Cardiac muscle cell (in vitro differentiated cells and primary cell): ENCODE data around the gene EIF4H. TPM values are rescaled to one million over a fixed set of nuclear protein-coding genes. Genes with fewer than 3 reads are reported as not detected.
A peak's percentile ranks its signal among the peaks of the same experiment; 100 is the strongest.

Experiments
- DNase-seq, 2 donors: peaks; one replicate each; pipeline versions ENCODE4 v3.0.0 to v3.0.0-alpha.2; 2010 to 2017; ENCODE audit warnings: low read depth in 1 of 2, low spot score in 1 of 2
- H3K27ac ChIP-seq: fragments of 200-600 bp; sonication (generic); 2 replicates; pipeline ENCODE4 v1.5.1; 2016
- H3K27me3 ChIP-seq: fragments of 200-600 bp; sonication (generic); 2 replicates; pipeline ENCODE4 v1.6.0; 2016; ENCODE audit warnings: control low read depth
- H3K36me3 ChIP-seq: fragments of 200-600 bp; sonication (generic); 2 replicates; pipeline ENCODE4 v1.5.1; 2016; ENCODE audit warnings: control low read depth
- H3K4me1 ChIP-seq: fragments of 200-600 bp; sonication (generic); 2 replicates; pipeline ENCODE4 v1.8.1; 2017; ENCODE audit warnings: low read depth, mild to moderate bottlenecking, mixed run types
- H3K4me3 ChIP-seq: fragments of 200-600 bp; sonication (generic); 2 replicates; pipeline ENCODE4 v1.5.1; 2016; ENCODE audit warnings: mild to moderate bottlenecking
- H3K9me3 ChIP-seq: fragments of 200-600 bp; sonication (generic); 2 replicates; pipeline ENCODE4 v1.5.1; 2017; ENCODE audit warnings: low read depth, mild to moderate bottlenecking, control low read depth
- polyA plus RNA-seq: library from polyadenylated mRNA; unstranded; fragments of >200 nt; fragmentation: Nextera tagmentation; extraction: Ambion mirVana; gene quantifications from 2 replicates; pipeline ENCODE4 v1.2.1, GENCODE V29; 2016
- total RNA-seq: library from RNA; depleted of rRNA; stranded (reverse); fragments of >200 nt; gene quantifications from 2 replicates; pipeline ENCODE4 v1.2.3, GENCODE V29; 2016
- TF ChIP-seq, protein P1 (sequence below): IDR thresholded peaks from 2 replicates; pipeline ENCODE4 v1.5.1; 2012; ENCODE audit warnings: low read depth, mild to moderate bottlenecking, low read length

Gene EIF4H
- total and polyA plus RNA-seq, 2 experiments from 2014 or later: 323 to 330 TPM

DNA sequence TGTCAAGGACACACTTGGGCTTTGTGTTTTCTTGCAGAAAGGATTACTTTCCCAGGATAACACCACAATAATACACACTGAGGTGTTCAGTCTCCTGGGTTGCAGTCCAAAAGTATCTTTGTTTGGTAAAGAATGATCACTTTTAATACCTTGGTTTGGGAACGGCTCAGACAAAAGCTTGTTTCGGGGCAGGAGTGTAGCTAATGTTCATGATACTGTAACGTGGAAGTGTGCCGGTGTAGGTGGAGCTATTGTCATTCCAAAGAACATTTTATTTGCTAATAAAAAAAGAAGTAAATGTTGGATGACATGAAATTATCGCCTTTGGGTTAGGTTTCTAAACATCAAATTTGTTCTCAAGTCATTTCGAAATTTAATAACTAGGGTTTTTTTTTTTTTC, 1.2 kb downstream of the EIF4H start:
- H3K4me1 ChIP-seq: peaks cover 5% of the 10 kb centered on the region
- peak overlapping the region; percentile 98 for H3K27ac ChIP-seq
- H3K36me3 ChIP-seq: no peaks in the 10 kb centered on the region
- H3K4me3 ChIP-seq: peak overlapping the region; percentile 55
- H3K27me3 ChIP-seq: no peaks in the 10 kb centered on the region
- H3K9me3 ChIP-seq: no peaks in the 10 kb centered on the region
- TF ChIP-seq, protein P1, sequence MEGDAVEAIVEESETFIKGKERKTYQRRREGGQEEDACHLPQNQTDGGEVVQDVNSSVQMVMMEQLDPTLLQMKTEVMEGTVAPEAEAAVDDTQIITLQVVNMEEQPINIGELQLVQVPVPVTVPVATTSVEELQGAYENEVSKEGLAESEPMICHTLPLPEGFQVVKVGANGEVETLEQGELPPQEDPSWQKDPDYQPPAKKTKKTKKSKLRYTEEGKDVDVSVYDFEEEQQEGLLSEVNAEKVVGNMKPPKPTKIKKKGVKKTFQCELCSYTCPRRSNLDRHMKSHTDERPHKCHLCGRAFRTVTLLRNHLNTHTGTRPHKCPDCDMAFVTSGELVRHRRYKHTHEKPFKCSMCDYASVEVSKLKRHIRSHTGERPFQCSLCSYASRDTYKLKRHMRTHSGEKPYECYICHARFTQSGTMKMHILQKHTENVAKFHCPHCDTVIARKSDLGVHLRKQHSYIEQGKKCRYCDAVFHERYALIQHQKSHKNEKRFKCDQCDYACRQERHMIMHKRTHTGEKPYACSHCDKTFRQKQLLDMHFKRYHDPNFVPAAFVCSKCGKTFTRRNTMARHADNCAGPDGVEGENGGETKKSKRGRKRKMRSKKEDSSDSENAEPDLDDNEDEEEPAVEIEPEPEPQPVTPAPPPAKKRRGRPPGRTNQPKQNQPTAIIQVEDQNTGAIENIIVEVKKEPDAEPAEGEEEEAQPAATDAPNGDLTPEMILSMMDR: no peak
- no peak for DNase-seq

DNA sequence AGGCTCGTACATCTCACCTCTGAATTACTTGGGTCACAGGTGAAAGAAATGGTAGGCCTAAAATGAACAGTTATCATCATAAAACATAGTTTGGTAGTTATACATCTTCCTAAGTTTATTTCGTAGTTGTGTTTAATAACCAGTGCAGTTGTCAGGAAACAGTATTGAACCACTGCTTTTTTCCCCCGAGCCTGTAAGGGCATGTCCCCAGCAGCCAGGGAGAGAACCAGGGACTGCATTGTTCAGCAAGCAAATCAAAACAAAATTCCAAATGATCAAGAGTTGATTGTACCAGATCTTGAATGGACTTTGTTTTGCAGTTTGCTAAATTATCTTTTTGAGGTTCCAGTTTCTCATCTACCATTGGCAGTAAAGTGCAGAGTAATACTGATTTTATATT, 2.4 kb downstream of the EIF4H start:
- H3K4me3 ChIP-seq: no peak overlapping the region

DNA sequence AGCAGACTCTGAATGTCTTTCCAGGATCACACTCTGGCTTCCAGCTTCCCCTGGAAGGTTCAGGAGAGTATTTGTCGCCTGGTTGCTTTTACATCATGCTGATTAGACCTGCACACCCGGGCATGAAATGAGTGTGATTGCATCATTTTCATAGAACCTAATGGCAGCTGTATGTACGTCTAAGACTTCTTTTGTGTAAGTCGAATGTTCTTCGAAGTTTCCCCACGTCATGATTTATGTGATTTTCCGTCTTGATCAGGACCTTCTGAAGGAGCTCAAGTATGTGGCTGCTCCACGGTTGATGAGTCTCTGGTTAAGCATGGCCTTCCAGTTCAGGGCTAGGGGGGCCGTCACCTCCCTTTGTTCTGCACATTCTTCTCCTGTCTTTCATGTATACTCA, 4.5 kb downstream of the EIF4H start:
- TF ChIP-seq, protein P1: no peak
- Histone ChIP-seq H3K4me1 (peaks cover 15% of the 10 kb centered on the region), H3K27ac (peak overlapping the region; percentile 1), H3K36me3 (no peaks in the 10 kb centered on the region), H3K4me3 (no peak overlapping the region), H3K9me3 (no peaks in the 10 kb centered on the region), H3K27me3 (no peaks in the 10 kb centered on the region)
- peak in 1 of 2 donors; percentile 48 for DNase-seq

More for the DNA sequence above, 2.4 kb downstream of the EIF4H start:
- no peaks in the 10 kb centered on the region for H3K27me3 ChIP-seq
- DNase-seq: no peak
- no peaks in the 10 kb centered on the region for H3K9me3 ChIP-seq
- TF ChIP-seq, protein P1: no peak
- no peaks in the 10 kb centered on the region for H3K36me3 ChIP-seq
- H3K4me1 ChIP-seq: peaks cover 5% of the 10 kb centered on the region
- H3K27ac ChIP-seq: no peak overlapping the region

DNA sequence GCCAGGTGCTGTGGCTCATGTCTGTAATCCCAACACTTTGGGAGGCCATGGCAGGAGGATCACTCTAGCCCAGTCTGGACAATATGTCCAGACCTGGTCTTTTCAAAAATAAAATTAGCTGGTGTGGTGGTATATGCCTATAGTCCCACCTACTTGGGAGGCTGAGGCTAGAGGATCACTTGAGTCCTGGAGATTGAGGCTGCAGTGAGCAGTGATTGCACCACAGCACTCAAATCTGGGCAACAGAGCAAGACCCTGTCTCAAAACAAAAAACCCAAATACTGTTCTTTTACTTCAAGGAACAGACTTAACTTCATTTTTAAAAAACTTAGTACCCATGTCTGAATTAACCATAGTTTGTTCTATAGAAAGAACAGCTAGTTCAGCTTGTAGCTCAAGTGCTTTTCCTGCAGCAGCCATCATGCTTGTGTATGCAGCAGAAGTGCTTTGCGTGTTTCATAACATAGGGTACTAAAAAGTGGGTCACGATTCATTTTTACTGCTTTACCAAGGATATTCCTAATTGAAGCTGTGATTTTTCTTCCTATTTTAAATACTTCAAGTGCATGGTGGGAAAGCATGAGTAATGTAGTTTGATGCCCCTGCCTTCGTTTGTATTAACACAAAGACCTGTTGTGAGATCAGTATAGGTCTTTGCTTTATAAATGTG, 5.9 kb downstream of the EIF4H start:
- Histone ChIP-seq H3K36me3 (no peaks in the 10 kb centered on the region), H3K4me1 (peaks cover 23% of the 10 kb centered on the region), H3K27me3 (no peaks in the 10 kb centered on the region), H3K4me3 (no peak overlapping the region), H3K9me3 (no peaks in the 10 kb centered on the region), H3K27ac (no peak overlapping the region)
- no peak for DNase-seq
- TF ChIP-seq, protein P1: no peak

DNA sequence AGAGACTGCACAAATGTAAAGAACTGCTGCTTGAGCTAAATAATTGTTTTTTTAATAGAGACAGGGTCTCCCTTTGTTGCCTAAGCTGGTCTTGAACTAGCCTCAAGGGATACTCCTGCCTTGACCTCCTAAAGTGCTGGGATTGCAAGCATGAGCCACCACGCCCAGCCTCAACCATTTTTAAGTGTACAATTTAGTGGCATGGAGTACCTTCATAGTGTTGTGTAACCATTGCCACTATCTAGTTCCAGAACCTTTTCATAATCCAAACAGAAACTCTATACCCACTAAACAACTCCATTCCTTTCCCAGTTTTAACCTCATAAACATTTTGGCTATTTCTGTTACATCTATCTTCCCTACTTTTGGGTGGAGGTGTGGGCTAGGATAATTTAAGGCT, 6.7 kb downstream of the EIF4H start:
- DNase-seq: no peak
- H3K4me3 ChIP-seq: no peak overlapping the region
- H3K9me3 ChIP-seq: no peaks in the 10 kb centered on the region
- no peaks in the 10 kb centered on the region for H3K27me3 ChIP-seq
- H3K36me3 ChIP-seq: no peaks in the 10 kb centered on the region
- H3K4me1 ChIP-seq: peaks cover 22% of the 10 kb centered on the region
- TF ChIP-seq, protein P1: no peak
- H3K27ac ChIP-seq: no peak overlapping the region
